ENCODE results near the gene ARRDC4.

- TF ChIP-seq, protein P1, sequence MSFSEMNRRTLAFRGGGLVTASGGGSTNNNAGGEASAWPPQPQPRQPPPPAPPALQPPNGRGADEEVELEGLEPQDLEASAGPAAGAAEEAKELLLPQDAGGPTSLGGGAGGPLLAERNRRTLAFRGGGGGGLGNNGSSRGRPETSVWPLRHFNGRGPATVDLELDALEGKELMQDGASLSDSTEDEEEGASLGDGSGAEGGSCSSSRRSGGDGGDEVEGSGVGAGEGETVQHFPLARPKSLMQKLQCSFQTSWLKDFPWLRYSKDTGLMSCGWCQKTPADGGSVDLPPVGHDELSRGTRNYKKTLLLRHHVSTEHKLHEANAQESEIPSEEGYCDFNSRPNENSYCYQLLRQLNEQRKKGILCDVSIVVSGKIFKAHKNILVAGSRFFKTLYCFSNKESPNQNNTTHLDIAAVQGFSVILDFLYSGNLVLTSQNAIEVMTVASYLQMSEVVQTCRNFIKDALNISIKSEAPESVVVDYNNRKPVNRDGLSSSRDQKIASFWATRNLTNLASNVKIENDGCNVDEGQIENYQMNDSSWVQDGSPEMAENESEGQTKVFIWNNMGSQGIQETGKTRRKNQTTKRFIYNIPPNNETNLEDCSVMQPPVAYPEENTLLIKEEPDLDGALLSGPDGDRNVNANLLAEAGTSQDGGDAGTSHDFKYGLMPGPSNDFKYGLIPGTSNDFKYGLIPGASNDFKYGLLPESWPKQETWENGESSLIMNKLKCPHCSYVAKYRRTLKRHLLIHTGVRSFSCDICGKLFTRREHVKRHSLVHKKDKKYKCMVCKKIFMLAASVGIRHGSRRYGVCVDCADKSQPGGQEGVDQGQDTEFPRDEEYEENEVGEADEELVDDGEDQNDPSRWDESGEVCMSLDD (tag by site-specific recombination; IDR thresholded peaks at IDR 0.05), result no peak
- no peak for TF ChIP-seq ZNF350 (tag by site-specific recombination; IDR thresholded peaks at IDR 0.05)
- no peak for TF ChIP-seq ZNF24 (tag by site-specific recombination; IDR thresholded peaks at IDR 0.05)
- no peak for TF ChIP-seq REST (tag by site-specific recombination; IDR thresholded peaks at IDR 0.05)
- no peak for TF ChIP-seq ZNF184 (tag by site-specific recombination; IDR thresholded peaks at IDR 0.05)
- no peak for TF ChIP-seq ZNF660 (tag by site-specific recombination; IDR thresholded peaks at IDR 0.05)
- TF ChIP-seq, protein P2, sequence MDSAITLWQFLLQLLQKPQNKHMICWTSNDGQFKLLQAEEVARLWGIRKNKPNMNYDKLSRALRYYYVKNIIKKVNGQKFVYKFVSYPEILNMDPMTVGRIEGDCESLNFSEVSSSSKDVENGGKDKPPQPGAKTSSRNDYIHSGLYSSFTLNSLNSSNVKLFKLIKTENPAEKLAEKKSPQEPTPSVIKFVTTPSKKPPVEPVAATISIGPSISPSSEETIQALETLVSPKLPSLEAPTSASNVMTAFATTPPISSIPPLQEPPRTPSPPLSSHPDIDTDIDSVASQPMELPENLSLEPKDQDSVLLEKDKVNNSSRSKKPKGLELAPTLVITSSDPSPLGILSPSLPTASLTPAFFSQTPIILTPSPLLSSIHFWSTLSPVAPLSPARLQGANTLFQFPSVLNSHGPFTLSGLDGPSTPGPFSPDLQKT (IDR thresholded peaks at IDR 0.05; ENCODE audit: borderline replicate concordance, low read depth, low read length), result no peak
- no peak for TF ChIP-seq ZNF324 (tag by site-specific recombination; IDR thresholded peaks at IDR 0.05)
- TF ChIP-seq CTCF (tag by site-specific recombination; IDR thresholded peaks at IDR 0.05), result no peak
Observed at GRCh38 chr15:97921296-97921865, 39.1 kb upstream of the ARRDC4 start.
